HG02981 (cell line): ENCODE data around the gene PKMYT1.
"Not testable (repeated sequence)": the region's sequence is repeated elsewhere in the genome, so short reads cannot be mapped to it uniquely, and the experiment has no call there.

Source experiments
- ATAC-seq: cut with Tn5 transposase; IDR thresholded peaks from one replicate; pipeline ENCODE4 v1.9.1; 2021; ENCODE audit warnings: mild to moderate bottlenecking, moderate library complexity; ENCODE audit not compliant: unreplicated experiment

Gene PKMYT1

GRCh38 chr16:2938206-2938605, 42.0 kb downstream of the PKMYT1 start:
- ATAC-seq: no peak

DNA sequence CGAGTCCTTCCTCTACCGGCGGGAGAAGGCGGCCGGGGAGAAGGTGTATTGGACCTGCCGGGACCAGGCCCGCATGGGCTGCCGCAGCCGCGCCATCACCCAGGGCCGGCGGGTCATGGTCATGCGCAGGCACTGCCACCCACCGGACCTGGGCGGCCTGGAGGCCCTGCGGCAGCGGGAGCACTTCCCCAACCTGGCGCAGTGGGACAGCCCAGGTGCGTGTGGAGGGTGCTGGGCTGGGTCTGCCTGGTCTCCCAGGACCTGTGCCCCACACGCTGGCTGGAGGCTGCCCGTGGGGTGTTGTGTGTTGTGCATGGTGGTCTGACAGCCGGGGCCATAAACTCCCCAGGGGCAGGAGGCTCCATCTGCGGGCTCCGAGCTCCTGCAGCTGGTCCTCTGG, 43.1 kb downstream of the PKMYT1 start:
- ATAC-seq: no peak

- no peak for ATAC-seq
Observed at GRCh38 chr16:2936436-2937011, 43.7 kb downstream of the PKMYT1 start.

DNA sequence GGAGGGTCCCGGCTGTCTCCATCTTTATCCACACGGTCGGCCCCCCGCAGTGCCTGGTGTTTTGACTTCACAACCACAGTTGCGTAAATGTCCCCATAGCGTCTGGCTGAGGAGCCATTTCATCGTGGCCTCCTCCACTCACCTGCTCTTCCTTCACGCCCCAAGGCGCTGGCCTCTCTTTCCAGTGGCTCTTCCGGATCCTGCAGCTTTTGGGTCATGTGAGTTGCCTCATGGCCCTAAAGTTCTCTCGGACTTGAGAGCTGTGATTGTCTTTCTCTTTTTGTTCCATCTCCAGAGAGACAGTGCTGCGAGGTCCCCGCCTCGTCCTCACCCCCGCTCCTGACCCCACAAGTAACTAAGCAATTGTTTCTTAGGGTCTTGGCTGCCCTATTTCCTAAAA, 45.8 kb downstream of the PKMYT1 start:
- ATAC-seq: no peak

DNA sequence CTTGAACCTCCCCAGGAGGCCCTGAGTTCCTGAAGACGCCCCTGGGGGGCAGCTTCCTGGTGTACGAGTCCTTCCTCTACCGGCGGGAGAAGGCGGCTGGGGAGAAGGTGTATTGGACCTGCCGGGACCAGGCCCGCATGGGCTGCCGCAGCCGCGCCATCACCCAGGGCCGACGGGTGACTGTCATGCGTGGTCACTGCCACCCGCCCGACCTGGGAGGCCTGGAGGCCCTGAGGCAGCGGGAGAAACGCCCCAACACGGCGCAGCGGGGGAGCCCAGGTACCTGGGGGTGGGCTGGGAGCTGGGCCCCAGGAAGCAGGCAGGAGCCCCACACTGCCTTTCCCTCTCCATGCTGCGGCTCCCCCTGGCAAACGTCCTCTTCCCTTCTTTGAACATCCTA, 46.5 kb downstream of the PKMYT1 start:
- ATAC-seq: no peak

DNA sequence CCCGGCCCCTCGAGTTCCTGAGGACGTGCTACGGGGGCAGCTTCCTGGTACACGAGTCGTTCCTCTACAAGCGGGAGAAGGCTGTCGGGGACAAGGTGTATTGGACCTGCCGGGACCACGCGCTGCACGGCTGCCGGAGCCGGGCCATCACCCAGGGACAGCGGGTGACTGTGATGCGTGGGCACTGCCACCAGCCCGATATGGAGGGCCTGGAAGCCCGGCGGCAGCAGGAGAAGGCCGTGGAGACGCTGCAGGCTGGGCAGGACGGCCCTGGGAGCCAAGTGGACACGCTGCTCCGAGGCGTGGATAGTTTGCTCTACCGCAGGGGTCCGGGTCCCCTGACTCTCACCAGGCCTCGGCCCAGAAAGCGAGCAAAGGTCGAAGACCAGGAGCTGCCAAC, 47.1 kb downstream of the PKMYT1 start:
- ATAC-seq: no peak

GRCh38 chr16:2931231-2931914, 48.9 kb downstream of the PKMYT1 start:
- ATAC-seq: not testable (repeated sequence)

GRCh38 chr16:2930236-2930635, 50.0 kb downstream of the PKMYT1 start:
- ATAC-seq: no peak

GRCh38 chr16:2929693-2930092, 50.6 kb downstream of the PKMYT1 start:
- ATAC-seq: no peak

- no peak for ATAC-seq
Observed at GRCh38 chr16:2928796-2929195, 51.5 kb downstream of the PKMYT1 start.

GRCh38 chr16:2928151-2928550, 52.1 kb downstream of the PKMYT1 start:
- not testable (repeated sequence) for ATAC-seq

DNA sequence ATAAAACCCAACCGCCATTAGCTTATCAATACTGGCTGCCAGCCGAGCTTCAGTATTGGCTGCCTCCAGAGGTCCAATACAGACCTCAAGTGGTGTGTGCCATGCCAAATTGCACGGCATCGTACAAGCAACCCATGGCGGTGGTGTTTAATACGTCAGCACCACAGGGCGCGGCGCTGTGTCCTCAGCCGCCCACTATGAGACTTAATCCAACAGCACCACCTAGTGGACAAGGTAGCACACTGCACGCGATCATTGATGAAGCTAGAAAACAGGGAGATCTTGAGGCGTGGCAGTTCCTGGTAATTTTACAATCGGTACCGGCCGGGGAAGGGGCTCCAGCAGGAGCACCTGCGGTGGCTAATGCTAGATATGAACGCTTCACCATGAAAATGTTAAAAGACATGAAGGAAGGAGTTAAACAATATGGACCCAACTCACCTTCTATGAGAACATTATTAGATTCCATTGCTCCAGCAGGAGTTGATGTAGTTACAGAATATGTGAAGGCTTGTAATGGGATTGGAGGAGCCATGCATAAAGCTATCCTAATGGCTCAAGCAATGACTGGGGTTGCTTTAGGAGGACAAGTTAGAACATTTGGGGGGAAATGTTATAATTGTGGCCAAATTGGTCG, 53.1 kb downstream of the PKMYT1 start:
- no peak for ATAC-seq

DNA sequence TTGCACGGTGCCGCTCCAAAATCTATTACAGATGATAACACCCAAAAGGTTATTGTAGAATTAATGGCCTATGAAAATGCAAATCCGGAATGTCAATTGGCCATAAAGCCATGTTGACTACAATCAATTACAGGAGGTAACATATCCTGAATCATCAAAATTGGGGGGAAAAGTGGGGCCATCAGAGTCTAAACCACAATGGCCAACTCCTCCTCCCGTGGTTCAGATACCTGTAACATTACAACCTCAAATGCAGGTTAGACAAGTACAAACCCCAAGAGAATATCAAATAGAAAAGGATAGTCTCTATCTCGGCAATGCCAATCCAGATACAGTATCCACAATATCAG, 53.6 kb downstream of the PKMYT1 start:
- no peak for ATAC-seq

GRCh38 chr16:2925951-2926649, 54.1 kb downstream of the PKMYT1 start:
- ATAC-seq: no peak

GRCh38 chr16:2924901-2925755, 55.1 kb downstream of the PKMYT1 start:
- no peak for ATAC-seq

GRCh38 chr16:2923481-2923880, 56.8 kb downstream of the PKMYT1 start:
- no peak for ATAC-seq
